Endodermal cell (in vitro differentiated cells): ENCODE measurements around the gene SOCS1. TPM values are rescaled to one million over a fixed set of nuclear protein-coding genes. Genes with fewer than 3 reads are reported as not detected.

ENCODE experiments used
- DNase-seq: peaks from one replicate; pipeline ENCODE4 v3.0.0-alpha.2; 2017
- H3K27ac ChIP-seq: 2 replicates; pipeline ENCODE4 v1.5.1; 2013; ENCODE audit warnings: mild to moderate bottlenecking, low read depth, low read length, moderate library complexity
- H3K27me3 ChIP-seq: 2 replicates; pipeline ENCODE4 v1.6.1; 2013; ENCODE audit warnings: mild to moderate bottlenecking, low read length, moderate library complexity; ENCODE audit not compliant: insufficient read depth, control insufficient read depth, poor library complexity, severe bottlenecking
- H3K36me3 ChIP-seq: 2 replicates; pipeline ENCODE4 v1.7.0; 2013; ENCODE audit warnings: mild to moderate bottlenecking, low read length, moderate library complexity; ENCODE audit not compliant: control insufficient read depth, insufficient read depth
- H3K4me1 ChIP-seq: one replicate; pipeline ENCODE4 v1.7.0; 2013; ENCODE audit warnings: low read length; ENCODE audit not compliant: control insufficient read depth, insufficient read depth
- H3K4me3 ChIP-seq: 2 replicates; pipeline ENCODE4 v1.5.1; 2013; ENCODE audit warnings: mild to moderate bottlenecking, low read length, moderate library complexity
- H3K9ac ChIP-seq: 2 replicates; pipeline ENCODE4 v1.6.1; 2013; ENCODE audit warnings: mild to moderate bottlenecking, low read length, moderate library complexity; ENCODE audit not compliant: poor library complexity, severe bottlenecking; ENCODE audit errors: extremely low read depth
- H3K9me3 ChIP-seq: 2 replicates; pipeline ENCODE4 v1.6.1; 2013; ENCODE audit warnings: mild to moderate bottlenecking, low read length, moderate library complexity; ENCODE audit not compliant: control insufficient read depth
- H3K27ac Mint-ChIP-seq: 2 replicates; pipeline ENCODE4 v1.8.0; 2020; ENCODE audit warnings: mixed read lengths
- H3K27me3 Mint-ChIP-seq: 2 replicates; pipeline ENCODE4 v1.8.0; 2021; ENCODE audit warnings: mild to moderate bottlenecking, mixed read lengths; ENCODE audit not compliant: insufficient read depth
- H3K36me3 Mint-ChIP-seq: 2 replicates; pipeline ENCODE4 v1.8.0; 2020; ENCODE audit warnings: low read depth, mixed read lengths
- H3K4me1 Mint-ChIP-seq: 2 replicates; pipeline ENCODE4 v1.8.0; 2020; ENCODE audit warnings: mixed read lengths
- H3K4me3 Mint-ChIP-seq: 2 replicates; pipeline ENCODE4 v1.8.0; 2020; ENCODE audit warnings: mild to moderate bottlenecking, moderate library complexity, mixed read lengths
- H3K9me3 Mint-ChIP-seq: 2 replicates; pipeline ENCODE4 v1.8.0; 2020; ENCODE audit warnings: mild to moderate bottlenecking, mixed read lengths
- CTCF ChIP-seq: fragments of 200-600 bp; sonication (generic); conservative IDR thresholded peaks from 2 replicates; pipeline ENCODE4 v1.5.0; 2021; ENCODE audit warnings: antibody characterized with exemption, mild to moderate bottlenecking
- WGBS, 2 experiments: methylation state at CpG; one replicate each; pipeline versions ENCODE4 v1.1.5 to v1.1.7; 2013; ENCODE audit warnings: missing lambda C conversion rate in 2 of 2, mixed read lengths in 1 of 2; ENCODE audit not compliant: insufficient coverage in 1 of 2, insufficient read length in 1 of 2; 5-methylcytosine and 5-hydroxymethylcytosine counted together
- total RNA-seq, 2 donors: library from RNA; stranded (reverse); fragmentation: NEBNext Ultra II Directional in 1 of 2; extraction: Animal tissue kit (Norgen Biotek cat#: 25700) in 1 of 2; gene quantifications; 2 replicates in 1 of 2; 3 replicates in 1 of 2; pipeline ENCODE4 v1.2.1, GENCODE V29; 2021

Gene SOCS1
- total RNA-seq, 2 donors from 2014 or later = 5.6 to 7.2 TPM

GRCh38 chr16:11296351-11296705 is 40.3 kb upstream of the SOCS1 start:
- Mint-ChIP-seq H3K36me3 (no peaks in the 10 kb centered on the region), H3K27me3 (no peaks in the 10 kb centered on the region), H3K9me3 (no peaks in the 10 kb centered on the region), H3K4me3 (no peak overlapping the region), H3K27ac (no peak overlapping the region), H3K4me1 (peaks cover 22% of the 10 kb centered on the region)
- no peaks in the 10 kb centered on the region for H3K9me3 ChIP-seq
- no peak for TF ChIP-seq CTCF
- no peaks in the 10 kb centered on the region for H3K36me3 ChIP-seq
- 87 to 93% methylated on average over 2 to 3 of the region's 3 CpGs for WGBS, 2 experiments
- no peak overlapping the region for H3K4me3 ChIP-seq
- no peak for DNase-seq
- H3K4me1 ChIP-seq = peaks cover 10% of the 10 kb centered on the region
- no peak overlapping the region for H3K9ac ChIP-seq
- H3K27me3 ChIP-seq = no peaks in the 10 kb centered on the region
- H3K27ac ChIP-seq = no peak overlapping the region

GRCh38 chr16:11295672-11296071 is 39.7 kb upstream of the SOCS1 start:
- WGBS, 2 experiments = 76 to 91% methylated on average over 3 to 4 of the region's 4 CpGs
- Mint-ChIP-seq H3K4me3 (no peak overlapping the region), H3K27ac (no peak overlapping the region), H3K36me3 (no peaks in the 10 kb centered on the region), H3K27me3 (no peaks in the 10 kb centered on the region), H3K4me1 (peaks cover 22% of the 10 kb centered on the region), H3K9me3 (no peaks in the 10 kb centered on the region)
- DNase-seq = no peak
- TF ChIP-seq CTCF = no peak
- Histone ChIP-seq H3K4me1 (peaks cover 10% of the 10 kb centered on the region), H3K9ac (no peak overlapping the region), H3K27me3 (no peaks in the 10 kb centered on the region), H3K27ac (no peak overlapping the region), H3K9me3 (no peaks in the 10 kb centered on the region), H3K36me3 (no peaks in the 10 kb centered on the region), H3K4me3 (no peak overlapping the region)

GRCh38 chr16:11292076-11292748 is 36.2 kb upstream of the SOCS1 start:
- Mint-ChIP-seq H3K27me3 (no peaks in the 10 kb centered on the region), H3K4me3 (no peak overlapping the region), H3K4me1 (peaks cover 10% of the 10 kb centered on the region), H3K27ac (no peak overlapping the region), H3K36me3 (no peaks in the 10 kb centered on the region), H3K9me3 (no peaks in the 10 kb centered on the region)
- peaks cover 3% of the 10 kb centered on the region for H3K4me1 ChIP-seq
- no peak for DNase-seq
- H3K4me3 ChIP-seq = no peak overlapping the region
- no peak for TF ChIP-seq CTCF
- H3K9me3 ChIP-seq = no peaks in the 10 kb centered on the region
- H3K27me3 ChIP-seq = no peaks in the 10 kb centered on the region
- H3K27ac ChIP-seq = no peak overlapping the region
- 92 to 98% methylated on average over 5 to 7 of the region's 7 CpGs for WGBS, 2 experiments
- H3K9ac ChIP-seq = no peak overlapping the region
- no peaks in the 10 kb centered on the region for H3K36me3 ChIP-seq
